Brain microvascular endothelial cell (primary cell): ENCODE results near the gene CPT2.

Source experiments
- DNase-seq: peaks from one replicate; pipeline ENCODE4 v3.0.0-alpha.2; 2020
- H3K27ac ChIP-seq: fragments of 250-450 bp; sonication (Bioruptor Pico); 2 replicates; pipeline ENCODE4 v1.5.1; 2020; ENCODE audit warnings: mild to moderate bottlenecking, moderate library complexity
- H3K27me3 ChIP-seq: fragments of 250-450 bp; sonication (Bioruptor Pico); replicated peaks from 2 replicates; pipeline ENCODE4 v1.5.1; 2020; ENCODE audit warnings: mild to moderate bottlenecking
- H3K36me3 ChIP-seq: fragments of 250-450 bp; sonication (Bioruptor Pico); replicated peaks from 2 replicates; pipeline ENCODE4 v1.5.1; 2020; ENCODE audit warnings: mild to moderate bottlenecking
- H3K4me3 ChIP-seq: 2 replicates; pipeline ENCODE4 v1.5.1; 2011; ENCODE audit warnings: low read depth, mild to moderate bottlenecking, control low read depth, low read length, moderate library complexity
- CTCF ChIP-seq: IDR thresholded peaks from 2 replicates; pipeline ENCODE4 v1.5.1; 2011; ENCODE audit warnings: low read depth, mild to moderate bottlenecking, moderate library complexity, low read length, control low read depth, inconsistent platforms; ENCODE audit errors: missing control alignments
- in situ Hi-C: cut with HindIII; loops from 2 replicates; pipeline ENCODE4 v1.10.0; 2017; ENCODE audit warnings: low sequenced_read_pairs, low pct_ligation_motif_present

CPT2 gene

GRCh38 chr1:53262000-53262399, 65.4 kb downstream of the CPT2 start:
- Histone ChIP-seq H3K4me3 (no peak overlapping the region), H3K36me3 (peaks cover 13% of the 10 kb centered on the region), H3K27me3 (no peaks in the 10 kb centered on the region), H3K27ac (no peak overlapping the region)
- no peak for DNase-seq
- TF ChIP-seq CTCF, result no peak
- in situ Hi-C loops, result no loop called here
